NCI-H1694 treated with DMSO at 0.1 percent for 48 hours (cell line): Measurements from ENCODE around the gene HERC3.

Source experiments
- DNase-seq: peaks from one replicate; lab custom pipeline; 2025; lab: John Stamatoyannopoulos, UW

The HERC3 gene

GRCh38 chr4:88720451-88721428, 128.5 kb downstream of the HERC3 start:
- no peak for DNase-seq

- no peak for DNase-seq
These were observed 130.0 kb downstream of the HERC3 start for GRCh38 chr4:88722276-88722780.

- no peak for DNase-seq
These were observed 130.5 kb downstream of the HERC3 start for GRCh38 chr4:88722828-88723227.

- DNase-seq = no peak
These were observed 132.1 kb downstream of the HERC3 start for GRCh38 chr4:88724406-88724805.

- no peak for DNase-seq
These were observed 132.9 kb downstream of the HERC3 start for GRCh38 chr4:88725143-88725542.

GRCh38 chr4:88725986-88726385, 133.7 kb downstream of the HERC3 start:
- no peak for DNase-seq

- DNase-seq = no peak
These were observed 135.9 kb downstream of the HERC3 start for GRCh38 chr4:88728146-88728545.

GRCh38 chr4:88729146-88729760, 137.0 kb downstream of the HERC3 start:
- DNase-seq = no peak

- DNase-seq = no peak
These were observed 138.5 kb downstream of the HERC3 start for GRCh38 chr4:88730811-88731210.

- DNase-seq = no peak
These were observed 139.1 kb downstream of the HERC3 start for GRCh38 chr4:88731381-88731780.

- no peak for DNase-seq
These were observed 140.6 kb downstream of the HERC3 start for GRCh38 chr4:88732714-88733368.

GRCh38 chr4:88734403-88734949, 142.2 kb downstream of the HERC3 start:
- DNase-seq = no peak

GRCh38 chr4:88735564-88735963, 143.3 kb downstream of the HERC3 start:
- DNase-seq = no peak

GRCh38 chr4:88736264-88736663, 144.0 kb downstream of the HERC3 start:
- no peak for DNase-seq

GRCh38 chr4:88737307-88737941, 145.1 kb downstream of the HERC3 start:
- DNase-seq = no peak

GRCh38 chr4:88738180-88738579, 145.9 kb downstream of the HERC3 start:
- no peak for DNase-seq

- DNase-seq = no peak
These were observed 150.3 kb downstream of the HERC3 start for GRCh38 chr4:88742561-88742960.

- DNase-seq = no peak
These were observed 151.4 kb downstream of the HERC3 start for GRCh38 chr4:88743696-88744095.

- no peak for DNase-seq
These were observed 152.3 kb downstream of the HERC3 start for GRCh38 chr4:88744609-88745008.

GRCh38 chr4:88745175-88745574, 152.9 kb downstream of the HERC3 start:
- no peak for DNase-seq

- no peak for DNase-seq
These were observed 153.4 kb downstream of the HERC3 start for GRCh38 chr4:88745581-88746163.
